HepG2 (cell line): ENCODE measurements around the gene ENTPD1. TPM values are rescaled to one million over a fixed set of nuclear protein-coding genes. Genes with fewer than 3 reads are reported as not detected.

ENCODE experiments used
- ARID5B ChIP-seq: IDR thresholded peaks from 2 replicates; pipeline ENCODE4 v1.4.0; 2020; ENCODE audit warnings: mild to moderate bottlenecking, missing genetic modification reagents
- CC2D1A ChIP-seq: sonication (generic); formaldehyde crosslinking; IDR thresholded peaks from 2 replicates; pipeline ENCODE4 v1.8.1; 2023; ENCODE audit warnings: mild to moderate bottlenecking, missing genetic modification reagents
- DMTF1 ChIP-seq: sonication (generic); formaldehyde crosslinking; IDR thresholded peaks from 2 replicates; pipeline ENCODE4 v1.4.0; 2020; ENCODE audit warnings: mild to moderate bottlenecking, missing genetic modification reagents
- GLI4 ChIP-seq: sonication (generic); formaldehyde crosslinking; IDR thresholded peaks from 2 replicates; pipeline ENCODE4 v1.5.1; 2020; ENCODE audit warnings: missing genetic modification reagents, mild to moderate bottlenecking, moderate library complexity, borderline replicate concordance
- MXD4 ChIP-seq: IDR thresholded peaks from 2 replicates; pipeline ENCODE4 v1.6.1; 2016; ENCODE audit warnings: mild to moderate bottlenecking, missing biosample characterization, missing genetic modification reagents
- NCOA2 ChIP-seq: sonication (generic); formaldehyde crosslinking; IDR thresholded peaks from 2 replicates; pipeline ENCODE4 v1.8.0; 2022; ENCODE audit warnings: inconsistent platforms
- NR2F6 ChIP-seq, 2 experiments: IDR thresholded peaks; 2 replicates each; pipeline ENCODE4 v1.6.1; 2016; ENCODE audit warnings: antibody characterized with exemption in 1 of 2, mild to moderate bottlenecking in 1 of 2
- PCBP2 ChIP-seq: fragments of 200-400 bp; formaldehyde crosslinking; optimal IDR thresholded peaks from 2 replicates; pipeline ENCODE3; 2018; ENCODE audit warnings: low read length, low read depth; ENCODE audit not compliant: poor library complexity, severe bottlenecking
- SMYD3 ChIP-seq: sonication (generic); formaldehyde crosslinking; IDR thresholded peaks from 2 replicates; pipeline ENCODE4 v1.8.1; 2023; ENCODE audit warnings: mild to moderate bottlenecking, missing genetic modification reagents
- ZNF317 ChIP-seq: sonication (generic); formaldehyde crosslinking; IDR thresholded peaks from 2 replicates; pipeline ENCODE4 v1.5.0; 2020; ENCODE audit warnings: mild to moderate bottlenecking, missing genetic modification reagents
- ZNF383 ChIP-seq: sonication (generic); formaldehyde crosslinking; IDR thresholded peaks from 2 replicates; pipeline ENCODE4 v1.4.0; 2020; ENCODE audit warnings: missing genetic modification reagents, mild to moderate bottlenecking, borderline replicate concordance
- ZNF556 ChIP-seq: sonication (generic); formaldehyde crosslinking; IDR thresholded peaks from 2 replicates; pipeline ENCODE4 v1.4.0; 2020; ENCODE audit warnings: mild to moderate bottlenecking, missing genetic modification reagents, borderline replicate concordance
- ZNF597 ChIP-seq: sonication (generic); formaldehyde crosslinking; IDR thresholded peaks from 2 replicates; pipeline ENCODE4 v1.5.0; 2020; ENCODE audit warnings: missing genetic modification reagents
- ZNF704 ChIP-seq: sonication (generic); formaldehyde crosslinking; IDR thresholded peaks from 2 replicates; pipeline ENCODE4 v1.8.1; 2023; ENCODE audit warnings: mild to moderate bottlenecking, inconsistent platforms, moderate library complexity, missing genetic modification reagents, borderline replicate concordance
- ZNF772 ChIP-seq: sonication (generic); formaldehyde crosslinking; IDR thresholded peaks from 2 replicates; pipeline ENCODE4 v1.5.0; 2020; ENCODE audit warnings: mild to moderate bottlenecking, missing genetic modification reagents
- ZNF891 ChIP-seq: sonication (generic); formaldehyde crosslinking; IDR thresholded peaks from 2 replicates; pipeline ENCODE4 v1.5.0; 2020; ENCODE audit warnings: mild to moderate bottlenecking, missing genetic modification reagents
- ZSCAN21 ChIP-seq: sonication (generic); formaldehyde crosslinking; IDR thresholded peaks from 2 replicates; pipeline ENCODE4 v1.8.0; 2022; ENCODE audit warnings: mild to moderate bottlenecking, missing genetic modification reagents, moderate library complexity, borderline replicate concordance
- polyA plus RNA-seq, 8 experiments: library from polyadenylated mRNA; depleted of rRNA in 3 of 8; stranded (reverse) in 7 of 8; unstranded in 1 of 8; fragments of >200 nt; fragmentation: Illumina TruSeq in 4 of 8; extraction: Trizol in 4 of 8; gene quantifications; 2 replicates each; pipeline versions ENCODE4 v1.2.1 to v1.2.3, GENCODE V29; 2011 to 2016; ENCODE audit warnings: low read depth in 4 of 8, missing spikeins in 1 of 8, mixed read lengths in 1 of 8; ENCODE audit not compliant: insufficient read depth in 1 of 8
- total RNA-seq, 5 experiments: library from RNA; depleted of rRNA; stranded (reverse); fragments of >200 nt; fragmentation: Illumina TruSeq; extraction: Trizol; gene quantifications; 2 replicates each; pipeline ENCODE4 v1.2.3, GENCODE V29; 2016; ENCODE audit warnings: low read depth in 1 of 5
- TF ChIP-seq, protein P1 (sequence below): sonication (generic); formaldehyde crosslinking; conservative IDR thresholded peaks from 2 replicates; pipeline ENCODE4 v1.4.0; 2020; ENCODE audit warnings: mild to moderate bottlenecking, missing genetic modification reagents, moderate library complexity

Gene ENTPD1
- total and polyA plus RNA-seq, 2 of the 13 experiments (the other 11 are each of a cell fraction or from before 2014, with no cell fraction given) = 0.07 TPM

DNA sequence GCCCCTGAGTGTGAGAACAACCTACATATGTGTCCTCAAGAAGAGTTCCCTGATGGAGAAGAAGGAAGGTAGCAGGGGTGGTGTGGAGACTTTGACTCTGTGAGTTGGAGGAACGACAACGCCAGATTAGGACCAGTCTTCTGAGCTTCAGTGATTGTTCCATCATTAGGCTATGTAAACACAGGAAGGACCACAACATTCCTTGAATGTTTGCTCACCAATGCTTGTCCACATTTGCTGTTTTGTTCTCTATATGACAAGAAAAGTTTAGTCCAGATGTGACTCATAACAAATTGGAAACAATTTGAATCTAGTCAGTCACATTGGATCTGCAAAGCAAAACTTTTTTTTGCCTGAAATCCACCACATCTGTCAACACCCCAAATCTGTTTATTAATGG lies 62.7 kb downstream of the ENTPD1 start (continued):
- TF ChIP-seq MXD4 (CRISPR knock-in tag) (no peak), ZNF891 (CRISPR knock-in tag) (no peak), PCBP2 (no peak), ZNF772 (CRISPR knock-in tag) (no peak), CC2D1A (CRISPR knock-in tag) (no peak), ZNF383 (no peak), ZNF704 (no peak), ZSCAN21 (CRISPR knock-in tag) (no peak), ARID5B (peak; percentile 81), NCOA2 (CRISPR knock-in tag) (peak; percentile 50; the same call in 1 of the 2 replicates), ZNF597 (no peak), NR2F6 (IDR thresholded peaks at IDR 0.05) (no peak), NR2F6 (CRISPR knock-in tag; IDR thresholded peaks at IDR 0.05) (peak; percentile 25; the same call in 1 of the 2 replicates), ZNF556 (CRISPR knock-in tag) (no peak), DMTF1 (CRISPR knock-in tag) (no peak), GLI4 (CRISPR knock-in tag) (no peak), ZNF317 (CRISPR knock-in tag) (no peak), SMYD3 (CRISPR knock-in tag) (no peak)
- TF ChIP-seq, protein P1, sequence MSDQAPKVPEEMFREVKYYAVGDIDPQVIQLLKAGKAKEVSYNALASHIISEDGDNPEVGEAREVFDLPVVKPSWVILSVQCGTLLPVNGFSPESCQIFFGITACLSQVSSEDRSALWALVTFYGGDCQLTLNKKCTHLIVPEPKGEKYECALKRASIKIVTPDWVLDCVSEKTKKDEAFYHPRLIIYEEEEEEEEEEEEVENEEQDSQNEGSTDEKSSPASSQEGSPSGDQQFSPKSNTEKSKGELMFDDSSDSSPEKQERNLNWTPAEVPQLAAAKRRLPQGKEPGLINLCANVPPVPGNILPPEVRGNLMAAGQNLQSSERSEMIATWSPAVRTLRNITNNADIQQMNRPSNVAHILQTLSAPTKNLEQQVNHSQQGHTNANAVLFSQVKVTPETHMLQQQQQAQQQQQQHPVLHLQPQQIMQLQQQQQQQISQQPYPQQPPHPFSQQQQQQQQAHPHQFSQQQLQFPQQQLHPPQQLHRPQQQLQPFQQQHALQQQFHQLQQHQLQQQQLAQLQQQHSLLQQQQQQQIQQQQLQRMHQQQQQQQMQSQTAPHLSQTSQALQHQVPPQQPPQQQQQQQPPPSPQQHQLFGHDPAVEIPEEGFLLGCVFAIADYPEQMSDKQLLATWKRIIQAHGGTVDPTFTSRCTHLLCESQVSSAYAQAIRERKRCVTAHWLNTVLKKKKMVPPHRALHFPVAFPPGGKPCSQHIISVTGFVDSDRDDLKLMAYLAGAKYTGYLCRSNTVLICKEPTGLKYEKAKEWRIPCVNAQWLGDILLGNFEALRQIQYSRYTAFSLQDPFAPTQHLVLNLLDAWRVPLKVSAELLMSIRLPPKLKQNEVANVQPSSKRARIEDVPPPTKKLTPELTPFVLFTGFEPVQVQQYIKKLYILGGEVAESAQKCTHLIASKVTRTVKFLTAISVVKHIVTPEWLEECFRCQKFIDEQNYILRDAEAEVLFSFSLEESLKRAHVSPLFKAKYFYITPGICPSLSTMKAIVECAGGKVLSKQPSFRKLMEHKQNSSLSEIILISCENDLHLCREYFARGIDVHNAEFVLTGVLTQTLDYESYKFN (CRISPR knock-in tag) = 0 out of 2 replicates have a peak, but pooled peaks have one; percentile 11
